ENCODE data around the gene FSTL4.

DNA sequence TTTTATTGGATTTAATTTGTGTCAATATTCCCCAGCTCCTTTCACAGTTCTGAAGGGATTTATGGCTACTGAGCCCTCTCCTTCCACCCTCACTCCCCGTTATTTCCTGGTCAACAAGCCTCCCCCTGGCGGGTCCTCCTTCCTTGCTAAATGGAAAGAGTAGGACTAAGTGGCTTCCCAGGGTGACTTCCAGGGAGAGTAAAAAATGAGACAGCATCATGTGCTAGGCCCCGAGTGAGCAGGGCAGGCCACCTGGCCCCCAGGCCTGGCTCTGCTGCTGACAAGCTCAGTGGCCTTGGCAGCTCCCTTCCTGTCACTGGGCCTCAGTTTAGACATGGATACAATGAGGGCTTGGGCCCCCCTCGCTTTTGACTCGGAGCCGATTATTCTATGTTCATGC, 359.3 kb downstream of the FSTL4 start:
- no peak for TF ChIP-seq POLR2A (IDR thresholded peaks at IDR 0.05)
- TF ChIP-seq, protein P1, sequence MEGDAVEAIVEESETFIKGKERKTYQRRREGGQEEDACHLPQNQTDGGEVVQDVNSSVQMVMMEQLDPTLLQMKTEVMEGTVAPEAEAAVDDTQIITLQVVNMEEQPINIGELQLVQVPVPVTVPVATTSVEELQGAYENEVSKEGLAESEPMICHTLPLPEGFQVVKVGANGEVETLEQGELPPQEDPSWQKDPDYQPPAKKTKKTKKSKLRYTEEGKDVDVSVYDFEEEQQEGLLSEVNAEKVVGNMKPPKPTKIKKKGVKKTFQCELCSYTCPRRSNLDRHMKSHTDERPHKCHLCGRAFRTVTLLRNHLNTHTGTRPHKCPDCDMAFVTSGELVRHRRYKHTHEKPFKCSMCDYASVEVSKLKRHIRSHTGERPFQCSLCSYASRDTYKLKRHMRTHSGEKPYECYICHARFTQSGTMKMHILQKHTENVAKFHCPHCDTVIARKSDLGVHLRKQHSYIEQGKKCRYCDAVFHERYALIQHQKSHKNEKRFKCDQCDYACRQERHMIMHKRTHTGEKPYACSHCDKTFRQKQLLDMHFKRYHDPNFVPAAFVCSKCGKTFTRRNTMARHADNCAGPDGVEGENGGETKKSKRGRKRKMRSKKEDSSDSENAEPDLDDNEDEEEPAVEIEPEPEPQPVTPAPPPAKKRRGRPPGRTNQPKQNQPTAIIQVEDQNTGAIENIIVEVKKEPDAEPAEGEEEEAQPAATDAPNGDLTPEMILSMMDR (IDR thresholded peaks at IDR 0.05 in 4 of 5, conservative IDR thresholded peaks at IDR 0.05 in 1 of 5), result no peak

Measured in gastrocnemius medialis (tissue), 4 donors.